Measurements from ENCODE around the gene CACNA1F.
"Not testable (repeated sequence)": the region's sequence is repeated elsewhere in the genome, so short reads cannot be mapped to it uniquely, and the experiment has no call there.

The CACNA1F gene

DNA sequence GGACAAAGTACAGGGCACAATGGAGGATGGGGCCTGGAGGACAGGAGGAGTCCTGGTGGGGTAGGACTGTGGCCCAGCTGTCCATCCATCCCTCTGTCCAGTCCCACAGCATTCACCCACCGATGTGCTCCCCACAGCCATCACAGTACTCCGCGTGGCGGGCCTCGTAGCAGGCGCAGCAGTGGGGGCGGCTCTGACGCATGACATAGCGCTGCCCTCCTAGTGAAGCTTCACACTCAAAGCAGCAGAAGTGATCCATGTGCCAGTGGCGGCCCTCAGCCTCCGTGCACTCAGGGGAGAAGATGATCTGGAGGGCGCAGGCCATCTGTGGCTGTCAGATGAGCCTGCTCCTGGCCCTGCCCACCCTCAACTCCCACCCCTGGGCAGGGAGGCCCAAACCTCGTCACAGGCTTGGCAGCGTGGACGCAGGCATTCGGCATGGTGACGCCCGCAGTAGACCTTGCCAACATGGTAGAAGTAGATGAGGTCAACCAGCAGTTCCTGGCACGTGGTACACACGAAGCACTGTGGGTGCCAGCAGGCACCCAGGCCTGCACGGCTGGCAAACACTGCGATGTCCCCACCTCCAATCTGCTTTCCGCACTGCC, 55.2 kb downstream of the CACNA1F start:
- no peak for DNase-seq (ENCODE audit: insufficient read length, low spot score)
- FAIRE-seq: no peak
- TF ChIP-seq POU2F2 (IDR thresholded peaks at IDR 0.05; ENCODE audit: low read depth, low read length): no peak

DNA sequence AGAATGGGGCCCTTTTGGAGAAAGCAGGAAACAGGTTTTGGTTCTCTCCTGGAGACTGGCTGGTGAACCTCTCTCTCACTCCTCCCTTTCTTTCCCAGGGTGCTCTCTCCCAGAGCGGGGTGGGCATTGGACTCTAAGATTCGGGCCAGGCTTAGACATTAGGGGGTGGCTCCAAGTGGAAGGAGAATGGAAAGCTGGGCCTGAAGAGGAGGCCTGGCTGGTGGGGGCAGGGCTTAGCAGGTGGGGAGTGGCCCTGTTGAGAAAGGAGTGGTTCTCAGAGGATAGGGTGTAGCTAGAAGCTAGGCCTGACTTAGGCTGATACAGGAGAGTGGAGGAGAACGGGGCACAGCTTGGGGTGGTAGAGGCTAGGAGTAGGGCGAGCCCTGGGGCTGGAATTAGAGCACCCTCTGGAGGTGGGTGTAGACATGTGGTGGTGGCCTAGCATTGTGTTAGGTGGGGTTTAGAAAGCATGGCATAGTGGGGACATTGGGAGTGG, 55.8 kb downstream of the CACNA1F start:
- FAIRE-seq (peak; percentile 58), DNase-seq (ENCODE audit: insufficient read length, low spot score) (no peak)
- TF ChIP-seq POLR2A (IDR thresholded peaks at IDR 0.05; ENCODE audit: low read depth, low read length) (no peak), SPI1 (IDR thresholded peaks at IDR 0.05; ENCODE audit: low read depth, low read length) (no peak), POLR2AphosphoS5 (IDR thresholded peaks at IDR 0.05; ENCODE audit: low read depth, low read length) (no peak)

DNA sequence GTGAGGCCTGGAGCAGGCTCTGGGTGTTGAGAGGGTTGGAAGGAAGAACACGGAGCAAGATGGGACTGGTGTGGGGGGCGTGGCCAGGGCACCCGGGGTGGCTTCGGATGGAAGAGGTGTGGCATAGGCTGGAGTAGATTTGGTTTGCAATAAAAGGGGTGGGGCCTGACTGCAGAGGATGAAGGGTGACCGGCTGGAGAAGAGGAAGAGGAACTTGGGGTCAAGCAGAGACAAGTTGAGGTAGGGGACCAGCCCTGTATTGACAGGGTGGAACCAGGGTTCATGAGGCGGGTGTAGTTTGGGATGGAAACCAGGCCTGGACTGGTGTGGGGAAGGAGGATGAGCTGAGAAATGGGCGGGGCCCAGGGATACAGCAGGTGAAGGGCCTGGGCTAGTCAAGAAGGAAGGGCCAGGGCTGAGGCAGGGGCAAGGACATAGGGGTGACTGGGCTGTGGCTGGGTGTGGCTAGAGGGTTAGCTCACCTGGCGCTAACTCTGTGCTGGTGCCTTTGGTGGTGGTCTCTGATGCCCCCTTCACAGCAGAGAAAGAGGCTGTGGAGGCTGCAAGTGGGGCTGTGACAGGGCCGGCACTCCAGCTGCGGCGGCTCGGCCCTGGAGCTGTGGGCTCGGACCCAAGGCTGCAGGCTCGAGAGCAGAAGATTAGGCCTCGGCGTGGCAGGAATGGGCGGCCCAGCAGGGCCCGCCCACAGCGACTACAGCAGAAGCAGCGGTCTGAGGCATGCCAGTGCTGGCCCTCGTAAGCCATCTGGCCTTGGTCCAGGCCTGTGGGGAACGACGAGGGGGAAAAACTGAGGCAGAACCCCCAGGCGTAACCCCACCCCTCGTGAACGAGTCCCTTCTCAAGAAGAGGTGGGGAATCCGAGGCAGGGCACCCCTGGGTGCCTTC, 56.5 kb downstream of the CACNA1F start:
- no peak for TF ChIP-seq POU2F2 (IDR thresholded peaks at IDR 0.05; ENCODE audit: low read depth, low read length)
- no peak for TF ChIP-seq TAF1 (IDR thresholded peaks at IDR 0.05; ENCODE audit: low read depth, low read length)
- TF ChIP-seq POLR2A (IDR thresholded peaks at IDR 0.05; ENCODE audit: low read depth, low read length): no peak
- no peak for TF ChIP-seq PAX5 (IDR thresholded peaks at IDR 0.05; ENCODE audit: insufficient read depth, low read length, severe bottlenecking)
- no peak for TF ChIP-seq POLR2AphosphoS5 (IDR thresholded peaks at IDR 0.05; ENCODE audit: low read depth, low read length)
- TF ChIP-seq SPI1 (IDR thresholded peaks at IDR 0.05; ENCODE audit: low read depth, low read length): no peak
- no peak for FAIRE-seq
- DNase-seq (ENCODE audit: insufficient read length, low spot score): no peak

DNA sequence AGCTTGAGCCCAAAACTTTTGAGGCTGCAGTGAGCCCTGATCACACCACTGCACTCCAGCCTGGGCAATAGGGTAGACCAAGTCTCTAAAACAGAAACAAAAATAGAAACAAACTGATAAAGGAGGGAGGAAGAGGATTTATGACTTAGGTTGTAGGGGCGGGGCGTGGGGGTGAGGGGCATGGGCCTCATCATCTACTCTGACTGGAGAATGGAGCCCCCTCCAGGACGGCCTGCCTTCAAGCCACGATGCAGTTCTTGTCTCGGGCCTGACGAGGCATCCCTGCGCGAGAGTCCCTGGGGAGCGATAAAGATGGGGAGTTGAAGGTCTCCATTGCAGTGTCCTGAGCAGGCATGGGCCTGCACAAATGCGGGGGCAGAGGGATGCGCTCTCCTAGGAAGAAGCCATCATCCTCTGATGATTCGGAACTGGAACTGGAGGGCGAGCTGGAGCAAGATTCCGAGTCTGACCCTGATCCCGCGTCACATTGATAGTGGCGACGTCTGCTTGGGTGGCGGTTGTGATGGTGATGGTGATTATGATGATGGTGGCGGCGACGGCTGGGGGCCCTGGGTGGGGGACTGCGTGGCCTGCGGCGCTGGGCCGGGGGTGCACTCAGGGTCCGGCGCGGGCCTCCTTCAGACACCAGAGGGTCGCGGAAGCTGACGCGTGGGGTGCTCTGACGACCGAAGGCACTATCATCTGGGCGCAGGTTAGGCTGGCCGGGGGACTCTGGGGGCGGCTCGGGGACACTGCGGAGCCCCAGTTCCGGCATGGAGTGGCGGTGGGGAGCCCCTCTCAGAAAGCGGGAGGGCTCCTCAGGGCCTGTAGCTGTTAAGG, 57.5 kb downstream of the CACNA1F start:
- peak; percentile 38 for FAIRE-seq

DNA sequence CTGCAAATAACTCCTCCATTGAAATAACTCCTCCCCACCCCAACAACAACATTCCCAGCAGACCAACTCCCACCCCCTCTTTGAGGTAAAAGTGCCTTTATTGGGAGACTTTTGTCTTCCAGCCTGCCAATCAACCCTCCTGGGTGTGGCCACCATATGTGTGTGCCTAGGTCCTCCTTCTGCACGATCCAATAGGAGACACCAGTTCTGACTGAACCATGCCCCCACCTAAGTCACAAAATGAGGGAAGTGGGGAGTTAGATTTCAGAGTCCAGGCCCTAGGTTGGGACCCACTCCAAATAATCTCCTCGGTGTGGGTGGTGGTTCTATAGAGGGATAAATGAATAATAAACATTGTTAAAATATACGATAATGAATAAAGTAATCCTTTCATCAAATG, 58.4 kb downstream of the CACNA1F start:
- FAIRE-seq (no peak), DNase-seq (ENCODE audit: insufficient read length, low spot score) (no peak)
- TF ChIP-seq POU2F2 (IDR thresholded peaks at IDR 0.05; ENCODE audit: low read depth, low read length): no peak
- no peak for TF ChIP-seq POLR2A (IDR thresholded peaks at IDR 0.05; ENCODE audit: low read depth, low read length)
- TF ChIP-seq POLR2AphosphoS5 (IDR thresholded peaks at IDR 0.05; ENCODE audit: low read depth, low read length): no peak

More for the DNA sequence above, 57.5 kb downstream of the CACNA1F start:
- TF ChIP-seq SPI1 (IDR thresholded peaks at IDR 0.05; ENCODE audit: low read depth, low read length) (no peak), POLR2A (IDR thresholded peaks at IDR 0.05; ENCODE audit: low read depth, low read length) (no peak), PAX5 (IDR thresholded peaks at IDR 0.05; ENCODE audit: insufficient read depth, low read length, severe bottlenecking) (no peak), POU2F2 (IDR thresholded peaks at IDR 0.05; ENCODE audit: low read depth, low read length) (no peak), TAF1 (IDR thresholded peaks at IDR 0.05; ENCODE audit: low read depth, low read length) (no peak), POLR2AphosphoS5 (IDR thresholded peaks at IDR 0.05; ENCODE audit: low read depth, low read length) (no peak)
- no peak for DNase-seq (ENCODE audit: insufficient read length, low spot score)

DNA sequence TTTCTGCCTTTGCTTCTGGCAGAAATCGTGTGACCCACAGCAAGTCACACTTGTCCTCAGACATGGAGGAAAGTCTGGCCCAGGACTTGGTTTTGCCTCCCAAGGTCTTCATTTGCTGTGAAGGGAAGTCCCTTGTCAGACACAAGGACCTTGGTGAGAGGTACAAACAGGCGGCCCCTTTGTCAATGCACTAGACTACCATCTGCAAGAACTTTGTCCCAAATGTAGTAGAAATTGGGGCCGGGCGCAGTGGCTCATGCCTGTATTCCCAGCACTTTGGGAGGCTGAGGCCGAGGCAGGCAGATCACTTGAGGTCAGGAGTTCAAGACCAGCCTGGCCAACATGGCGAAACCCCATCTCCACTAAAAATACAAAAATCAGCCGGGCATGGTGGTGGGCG, 59.6 kb downstream of the CACNA1F start:
- DNase-seq (ENCODE audit: insufficient read length, low spot score); FAIRE-seq: not testable (repeated sequence)

DNA sequence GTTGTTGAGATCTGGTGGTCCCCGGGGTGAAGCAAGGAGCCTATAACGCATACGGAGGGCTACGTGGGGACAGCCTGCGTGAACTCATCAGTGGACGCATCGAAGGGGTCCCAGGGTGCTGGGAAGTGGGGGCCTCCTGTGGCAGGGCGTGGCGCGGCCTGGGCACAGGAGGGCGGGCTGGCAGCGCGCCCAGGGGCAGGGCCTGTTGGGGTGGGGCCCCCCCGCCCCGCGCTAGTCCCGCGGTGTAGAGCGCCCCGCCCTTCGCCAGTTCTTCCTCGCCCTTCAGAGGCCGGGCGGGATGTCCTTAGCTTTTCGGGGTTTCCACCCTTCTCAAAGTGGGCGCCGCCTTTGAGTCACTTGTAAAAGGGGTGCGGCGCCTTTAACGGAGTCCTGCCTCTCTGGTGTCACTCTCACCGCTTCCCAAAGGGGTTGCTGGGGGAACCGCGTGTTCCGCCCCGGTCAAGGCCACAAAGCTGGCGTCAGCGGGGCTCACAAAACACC, 60.8 kb downstream of the CACNA1F start:
- DNase-seq (ENCODE audit: insufficient read length, low spot score) (peak; percentile 52), FAIRE-seq (no peak)
- TF ChIP-seq POU2F2 (IDR thresholded peaks at IDR 0.05; ENCODE audit: low read depth, low read length) (no peak), TAF1 (IDR thresholded peaks at IDR 0.05; ENCODE audit: low read depth, low read length) (no peak), POLR2A (IDR thresholded peaks at IDR 0.05; ENCODE audit: low read depth, low read length) (no peak), POLR2AphosphoS5 (IDR thresholded peaks at IDR 0.05; ENCODE audit: low read depth, low read length) (no peak), PAX5 (IDR thresholded peaks at IDR 0.05; ENCODE audit: insufficient read depth, low read length, severe bottlenecking) (no peak), SPI1 (IDR thresholded peaks at IDR 0.05; ENCODE audit: low read depth, low read length) (no peak)

DNA sequence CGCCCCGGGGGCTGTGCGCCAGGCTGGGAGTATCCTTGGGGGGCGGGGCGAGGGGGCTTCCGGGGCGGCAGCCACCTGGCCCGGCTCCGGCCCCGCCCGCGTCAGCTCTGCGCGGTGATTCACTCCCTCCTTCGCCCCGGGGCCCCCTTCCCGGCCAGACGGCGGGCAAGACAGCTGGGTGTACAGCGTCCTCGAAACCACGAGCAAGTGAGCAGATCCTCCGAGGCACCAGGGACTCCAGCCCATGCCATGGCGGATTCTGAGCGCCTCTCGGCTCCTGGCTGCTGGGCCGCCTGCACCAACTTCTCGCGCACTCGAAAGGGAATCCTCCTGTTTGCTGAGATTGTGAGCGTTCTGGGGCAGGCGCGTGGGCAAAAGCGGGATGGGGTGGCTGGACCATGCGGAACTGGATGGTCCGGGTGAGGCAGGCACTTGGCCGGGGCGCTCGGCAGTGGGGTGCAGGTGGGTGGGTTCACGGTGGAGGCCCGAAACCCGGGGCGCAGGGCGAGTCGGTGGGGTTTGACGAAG, 61.3 kb downstream of the CACNA1F start, which contains the start of gene PLP2:
PLP2 (plus strand) TSS at position 147 of the 528 bp plus-strand sequence; CDS start at position 250, 103 bp downstream.
- peak; percentile 99 for FAIRE-seq
- TF ChIP-seq POLR2AphosphoS5 (IDR thresholded peaks at IDR 0.05; ENCODE audit: low read depth, low read length) (no peak), POU2F2 (IDR thresholded peaks at IDR 0.05; ENCODE audit: low read depth, low read length) (no peak), PAX5 (IDR thresholded peaks at IDR 0.05; ENCODE audit: insufficient read depth, low read length, severe bottlenecking) (no peak), SPI1 (IDR thresholded peaks at IDR 0.05; ENCODE audit: low read depth, low read length) (no peak), TAF1 (IDR thresholded peaks at IDR 0.05; ENCODE audit: low read depth, low read length) (no peak), POLR2A (IDR thresholded peaks at IDR 0.05; ENCODE audit: low read depth, low read length) (no peak)
- DNase-seq (ENCODE audit: insufficient read length, low spot score): no peak

DNA sequence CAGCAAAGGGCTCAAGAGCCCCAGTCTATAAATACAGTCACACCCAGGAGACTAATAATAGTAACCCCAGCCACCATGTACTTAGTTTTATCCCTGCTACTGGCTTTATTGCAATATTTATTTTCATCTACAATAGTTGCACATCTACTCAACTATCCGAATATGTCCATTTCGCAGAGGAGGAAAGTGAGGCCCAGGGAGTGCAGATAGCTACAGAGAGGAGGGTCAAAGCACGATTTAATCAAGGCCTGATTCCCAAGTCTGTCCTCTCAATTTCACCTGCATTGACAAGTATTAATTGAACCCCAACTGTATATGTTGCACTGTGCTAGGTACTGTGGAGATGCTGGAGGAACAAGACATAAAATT, 65.4 kb downstream of the CACNA1F start:
- no peak for FAIRE-seq
- no peak for DNase-seq (ENCODE audit: insufficient read length, low spot score)

More for the DNA sequence above, 65.4 kb downstream of the CACNA1F start:
- TF ChIP-seq POLR2A (IDR thresholded peaks at IDR 0.05; ENCODE audit: low read depth, low read length) (no peak), SPI1 (IDR thresholded peaks at IDR 0.05; ENCODE audit: low read depth, low read length) (no peak), TAF1 (IDR thresholded peaks at IDR 0.05; ENCODE audit: low read depth, low read length) (no peak)

Data from GM12891 (cell line).